Large intestine (tissue), 3 donors: Measurements from ENCODE around the gene NPC1L1. TPM values are rescaled to one million over a fixed set of nuclear protein-coding genes. Genes with fewer than 3 reads are reported as not detected.

Experiments used
- DNase-seq, 2 donors: peaks; one replicate each; pipeline versions ENCODE4 v3.0.0 to v3.0.0-alpha.2; 2013
- H3K27ac ChIP-seq: one replicate; pipeline ENCODE4 v1.5.1; 2013; ENCODE audit warnings: low read length
- H3K27me3 ChIP-seq: 2 replicates; pipeline ENCODE4 v1.6.1; 2013; ENCODE audit warnings: low read length; ENCODE audit not compliant: control insufficient read depth, insufficient read depth
- H3K36me3 ChIP-seq: 2 replicates; pipeline ENCODE4 v1.6.1; 2013; ENCODE audit warnings: low read length; ENCODE audit not compliant: control insufficient read depth, insufficient read depth
- H3K4me1 ChIP-seq: one replicate; pipeline ENCODE4 v1.6.1; 2013; ENCODE audit warnings: low read length; ENCODE audit not compliant: control insufficient read depth, insufficient read depth
- H3K4me3 ChIP-seq: one replicate; pipeline ENCODE4 v1.5.1; 2013; ENCODE audit warnings: low read length
- H3K9me3 ChIP-seq: one replicate; pipeline ENCODE4 v1.6.1; 2013; ENCODE audit warnings: mild to moderate bottlenecking, low read depth, low read length, moderate library complexity; ENCODE audit not compliant: control insufficient read depth
- WGBS: methylation state at CpG from one replicate; pipeline ENCODE4 v1.1.5; 2013; ENCODE audit warnings: low lambda C conversion rate; ENCODE audit not compliant: insufficient coverage; 5-methylcytosine and 5-hydroxymethylcytosine counted together
- polyA plus RNA-seq: library from polyadenylated mRNA; unstranded; fragments of 120-200 nt; gene quantifications from one replicate; pipeline ENCODE4 v1.2.1, GENCODE V29; 2013

The NPC1L1 gene
- polyA plus RNA-seq, 1 donor, result 63.9 TPM

DNA sequence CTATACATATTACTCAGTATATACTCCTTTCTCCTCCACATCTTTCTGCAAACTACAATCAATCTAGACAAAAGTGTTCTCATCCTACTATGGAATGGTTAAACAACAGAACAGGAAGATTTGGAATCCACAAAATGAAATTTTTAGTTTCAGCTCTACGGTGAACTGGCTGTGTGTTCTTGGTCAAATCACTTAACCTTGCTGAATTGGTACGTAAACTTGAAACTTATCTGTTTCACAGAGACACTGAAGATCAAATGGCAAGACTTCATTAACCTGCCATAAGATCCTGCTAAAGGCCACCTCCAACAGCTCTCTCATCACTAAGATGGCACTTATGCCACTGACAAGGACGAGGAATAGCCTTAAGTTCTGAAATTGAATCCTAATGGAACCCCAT, 52.2 kb downstream of the NPC1L1 start:
- Histone ChIP-seq H3K9me3 (no peaks in the 10 kb centered on the region), H3K36me3 (peaks cover 13% of the 10 kb centered on the region), H3K27me3 (no peaks in the 10 kb centered on the region), H3K4me1 (peaks cover 20% of the 10 kb centered on the region), H3K27ac (peak overlapping the region; percentile 90), H3K4me3 (peak overlapping the region; percentile 75)
- WGBS, result no CpG with 5 or more reads among the region's 3 CpGs
- DNase-seq, result no peak

DNA sequence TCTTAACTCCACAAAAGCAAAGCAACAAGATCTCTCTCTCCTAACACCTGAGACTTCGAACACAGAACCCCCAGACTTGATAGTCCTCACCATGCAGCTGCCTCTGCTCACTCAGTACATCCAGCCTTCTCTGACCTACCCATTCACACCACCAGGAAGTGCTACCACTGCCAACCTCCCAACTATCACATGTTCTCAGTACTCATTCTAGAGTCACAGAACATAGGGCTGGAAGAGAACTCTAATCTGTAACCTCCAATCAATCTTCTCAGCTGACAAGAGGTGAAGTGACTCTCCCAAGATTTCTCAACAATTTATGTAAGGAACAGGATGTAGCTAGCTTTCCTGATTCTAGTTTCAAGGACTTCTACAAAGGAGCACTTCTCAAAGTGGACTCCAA, 54.4 kb downstream of the NPC1L1 start:
- H3K36me3 ChIP-seq, result peaks cover 34% of the 10 kb centered on the region
- peaks cover 20% of the 10 kb centered on the region for H3K4me1 ChIP-seq
- H3K27me3 ChIP-seq, result no peaks in the 10 kb centered on the region
- no peak overlapping the region for H3K4me3 ChIP-seq
- H3K9me3 ChIP-seq, result peaks cover 13% of the 10 kb centered on the region
- peak overlapping the region; percentile 32 for H3K27ac ChIP-seq
- DNase-seq, result peak; percentile 56 to 72
- 100% methylated on average over 1 of the region's 1 CpG for WGBS

DNA sequence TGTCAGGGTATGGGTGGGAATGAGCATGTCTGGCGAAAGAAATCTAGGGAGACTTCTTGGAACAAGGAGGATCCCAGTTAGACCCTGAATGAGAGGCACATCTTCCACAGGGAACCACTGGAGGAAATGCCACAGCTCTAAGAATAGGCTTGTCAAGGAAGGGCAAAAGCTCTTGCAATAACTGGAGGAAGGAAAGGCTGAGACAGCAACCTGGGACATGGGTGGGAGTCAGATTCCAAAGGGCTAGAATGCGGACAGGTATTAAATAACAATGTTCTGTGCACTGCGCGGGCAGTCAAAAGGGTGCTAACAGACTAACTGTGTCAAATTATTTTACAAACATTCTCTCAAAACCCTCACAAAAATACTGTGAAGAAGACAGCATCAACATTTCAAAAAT, 55.1 kb downstream of the NPC1L1 start:
- WGBS, result no CpG with 5 or more reads among the region's 4 CpGs
- DNase-seq, result no peak
- peaks cover 20% of the 10 kb centered on the region for H3K4me1 ChIP-seq

DNA sequence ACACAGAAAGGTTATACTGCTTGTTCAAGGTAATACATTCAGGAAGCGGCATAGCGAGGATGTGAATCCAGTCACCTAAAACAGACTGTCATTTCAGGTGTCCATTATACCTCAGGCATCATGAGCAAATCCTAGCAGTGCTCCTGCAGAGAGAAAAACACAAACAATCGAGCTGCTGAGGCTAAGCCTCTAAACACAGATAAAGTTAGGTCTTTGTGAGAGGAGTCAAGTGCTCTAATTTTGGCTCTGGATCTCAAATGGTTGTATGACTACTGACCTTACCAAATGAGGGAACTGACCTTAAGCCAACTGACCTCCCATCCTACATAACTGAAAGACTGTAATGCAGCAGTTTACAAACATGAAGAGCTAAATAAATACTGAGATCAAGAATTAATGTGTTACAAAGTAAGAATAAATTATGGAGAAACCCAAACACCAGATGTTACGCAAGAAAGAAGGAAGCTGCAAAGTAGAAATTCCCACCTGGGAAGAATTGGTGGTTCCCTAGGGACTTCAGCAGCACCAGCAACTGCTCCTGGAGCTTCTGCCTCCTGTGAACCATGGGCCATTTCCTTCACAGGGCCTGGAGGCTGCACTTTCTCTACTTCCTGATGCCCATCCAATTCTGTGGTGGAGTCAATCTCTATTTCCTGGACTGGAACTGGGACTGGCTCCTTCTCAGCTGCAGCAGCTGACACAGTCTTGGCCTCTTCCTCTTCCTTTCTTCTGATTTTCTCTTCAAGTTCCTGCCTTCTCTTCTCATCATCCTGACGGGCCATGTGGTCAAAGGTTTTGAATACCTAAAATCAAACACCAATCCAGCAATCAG, 56.4 kb downstream of the NPC1L1 start:
- DNase-seq, result no peak
- Histone ChIP-seq H3K36me3 (peaks cover 48% of the 10 kb centered on the region), H3K9me3 (peaks cover 13% of the 10 kb centered on the region), H3K4me1 (peaks cover 20% of the 10 kb centered on the region), H3K27me3 (no peaks in the 10 kb centered on the region), H3K4me3 (no peak overlapping the region), H3K27ac (no peak overlapping the region)
- no CpG with 5 or more reads among the region's 5 CpGs for WGBS

More for the DNA sequence above, 55.1 kb downstream of the NPC1L1 start:
- Histone ChIP-seq H3K9me3 (peaks cover 13% of the 10 kb centered on the region), H3K4me3 (no peak overlapping the region), H3K27ac (no peak overlapping the region), H3K27me3 (no peaks in the 10 kb centered on the region), H3K36me3 (peaks cover 41% of the 10 kb centered on the region)

DNA sequence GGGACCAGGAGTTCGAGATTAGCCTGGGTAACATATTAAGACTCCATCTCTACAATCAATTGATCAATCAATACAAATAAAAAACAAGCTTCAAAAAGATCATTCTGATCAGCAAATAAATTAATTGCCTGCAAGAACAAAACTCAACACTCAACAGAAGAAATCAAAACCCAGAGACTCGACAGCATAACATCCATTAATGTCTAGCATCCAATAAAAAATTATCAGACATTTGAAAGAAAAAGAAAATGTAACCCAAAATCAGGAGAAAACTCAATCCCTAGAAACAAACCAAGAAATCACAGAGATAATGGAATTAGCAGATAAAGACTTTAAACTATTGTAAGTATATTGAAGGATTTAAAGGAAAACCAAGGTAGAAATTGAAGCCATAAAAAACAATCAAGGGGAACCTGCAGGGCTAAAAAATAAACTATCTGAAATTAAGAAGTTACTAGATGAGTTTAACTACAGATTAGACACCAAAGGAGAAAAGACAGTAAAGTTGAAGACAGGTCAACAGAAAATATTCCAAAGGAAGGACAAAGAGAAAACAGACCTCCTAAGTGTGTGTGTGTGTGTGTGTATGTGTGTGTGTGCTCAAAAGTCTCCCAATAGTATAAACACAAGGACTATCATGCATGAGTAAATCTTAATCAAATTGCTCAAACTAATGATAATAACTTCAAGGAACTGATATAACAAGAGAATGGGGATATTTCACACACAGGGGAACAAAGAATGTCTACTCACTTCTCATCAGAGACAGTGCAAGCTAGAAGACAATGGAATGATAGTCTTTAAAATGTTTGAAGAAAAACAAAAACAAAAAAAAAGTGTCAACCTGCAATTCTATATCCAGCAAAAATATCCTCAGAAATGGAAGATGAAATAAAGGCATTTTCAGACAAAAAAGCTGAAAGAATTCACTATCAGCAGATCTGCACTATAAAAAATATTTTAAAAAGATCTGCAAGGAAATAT, 58.3 kb downstream of the NPC1L1 start:
- H3K4me3 ChIP-seq, result no peak overlapping the region
- peaks cover 61% of the 10 kb centered on the region for H3K36me3 ChIP-seq
- DNase-seq, result no peak
- peaks cover 13% of the 10 kb centered on the region for H3K9me3 ChIP-seq
- no peak overlapping the region for H3K27ac ChIP-seq
- WGBS, result 100% methylated on average over 1 of the region's 2 CpGs
- no peaks in the 10 kb centered on the region for H3K27me3 ChIP-seq
- H3K4me1 ChIP-seq, result peaks cover 8% of the 10 kb centered on the region

DNA sequence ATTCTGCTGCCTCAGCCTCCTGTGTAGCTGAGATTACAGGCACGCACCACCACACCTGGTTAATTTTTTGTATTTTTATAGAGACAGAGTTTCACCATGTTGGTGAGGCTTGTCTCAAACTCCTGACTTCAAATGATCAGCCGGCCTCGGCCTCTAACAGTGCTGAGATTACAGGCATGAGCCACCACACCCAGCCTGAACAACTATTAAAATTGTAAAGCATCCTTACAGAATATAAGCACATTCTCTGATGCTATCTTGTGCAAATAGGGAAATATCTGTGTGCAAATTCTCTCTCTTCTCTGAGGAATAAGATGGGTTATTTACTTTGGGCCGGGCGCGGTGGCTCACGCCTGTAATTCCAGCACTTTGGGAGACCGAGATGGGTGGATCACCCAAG, 63.2 kb downstream of the NPC1L1 start:
- Histone ChIP-seq H3K4me3 (no peak overlapping the region), H3K27me3 (no peaks in the 10 kb centered on the region), H3K4me1 (peaks cover 6% of the 10 kb centered on the region), H3K9me3 (peaks cover 7% of the 10 kb centered on the region), H3K27ac (no peak overlapping the region), H3K36me3 (peaks cover 57% of the 10 kb centered on the region)
- DNase-seq, result no peak
- WGBS, result no CpG with 5 or more reads among the region's 8 CpGs

DNA sequence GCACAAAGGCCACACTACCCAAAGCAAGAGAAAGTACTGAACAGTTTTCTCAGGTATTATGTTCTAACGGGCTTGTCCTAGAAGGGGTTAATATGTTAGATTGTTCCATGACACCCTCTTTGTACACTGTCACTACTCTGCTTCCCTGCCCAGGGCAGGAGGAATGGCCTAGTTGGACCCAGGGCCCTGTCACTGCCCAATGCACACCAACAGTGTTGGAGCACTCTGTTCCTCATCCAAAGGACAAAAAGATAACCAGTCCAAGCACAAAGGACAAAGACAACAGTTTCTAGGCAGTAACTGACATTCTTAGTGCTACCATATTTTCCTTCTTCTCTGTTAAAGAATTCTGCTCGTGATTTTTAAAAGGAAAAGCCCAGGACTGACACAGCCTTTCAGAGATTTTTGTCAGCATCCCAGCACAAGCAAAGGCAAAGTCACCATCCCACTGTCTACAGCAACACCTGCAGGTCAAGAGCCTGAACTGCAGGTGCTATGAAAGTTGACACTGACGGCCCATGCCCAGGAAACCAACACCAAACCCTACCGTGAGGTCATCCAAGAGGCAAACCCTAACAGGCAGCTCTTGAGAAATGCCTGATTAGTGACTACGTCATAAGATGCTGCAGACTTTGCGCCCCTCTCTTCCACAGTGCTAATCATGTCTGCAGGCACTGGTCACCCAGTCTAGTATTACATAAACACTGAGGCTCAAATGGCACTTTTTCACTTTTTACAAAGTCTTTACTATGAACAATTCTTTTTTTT, 63.9 kb downstream of the NPC1L1 start:
- H3K27ac ChIP-seq, result peak overlapping the region; percentile 1
- no CpG with 5 or more reads among the region's 6 CpGs for WGBS
- H3K4me3 ChIP-seq, result no peak overlapping the region
- H3K36me3 ChIP-seq, result peaks cover 52% of the 10 kb centered on the region
- H3K4me1 ChIP-seq, result peaks cover 6% of the 10 kb centered on the region
- H3K9me3 ChIP-seq, result peaks cover under 1% of the 10 kb centered on the region
- H3K27me3 ChIP-seq, result no peaks in the 10 kb centered on the region
- peak; percentile 65 to 69 for DNase-seq

DNA sequence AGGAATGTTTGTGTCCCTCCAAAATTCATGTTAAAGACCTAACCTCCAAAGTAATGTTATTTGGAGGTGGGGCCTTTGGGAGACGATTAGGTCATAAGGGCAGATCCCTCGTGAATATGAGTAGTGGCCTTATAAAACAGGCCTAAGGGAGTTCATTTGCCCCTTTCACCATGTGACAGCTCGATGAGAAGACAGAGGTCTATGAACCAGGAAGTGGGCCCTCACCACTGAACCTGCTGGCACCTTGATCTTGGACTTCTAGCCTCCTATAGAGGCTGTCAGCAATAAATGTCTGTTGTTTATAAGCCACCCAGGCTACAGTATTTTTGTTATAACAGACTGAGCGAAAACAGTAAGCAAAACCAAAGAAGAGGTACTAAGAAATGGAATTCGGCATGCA, 64.8 kb downstream of the NPC1L1 start:
- 94% methylated on average over 2 of the region's 5 CpGs for WGBS
- Histone ChIP-seq H3K4me3 (no peak overlapping the region), H3K9me3 (no peaks in the 10 kb centered on the region), H3K27ac (peak overlapping the region; percentile 25), H3K27me3 (no peaks in the 10 kb centered on the region), H3K36me3 (peaks cover 45% of the 10 kb centered on the region), H3K4me1 (peaks cover 11% of the 10 kb centered on the region)
- DNase-seq, result peak; percentile 34 to 54

DNA sequence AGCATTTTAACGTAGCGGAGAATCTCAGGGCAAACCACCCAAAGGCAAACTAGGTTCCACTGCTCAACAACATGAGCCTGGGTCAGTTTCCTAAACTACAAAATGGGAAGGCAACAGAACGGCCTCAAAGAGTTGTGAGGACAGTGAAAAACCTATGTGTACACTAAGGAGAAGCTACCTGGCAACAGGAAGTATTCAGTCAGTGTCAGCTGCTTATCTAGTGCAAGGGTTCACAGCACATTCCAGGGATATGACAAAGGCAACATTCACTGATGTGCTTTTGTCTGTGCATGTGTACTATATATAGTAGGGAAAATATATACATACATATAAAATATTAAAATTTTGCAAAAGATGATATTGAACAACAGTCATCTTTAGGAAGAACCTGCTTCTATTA, 67.8 kb downstream of the NPC1L1 start:
- 100% methylated on average over 1 of the region's 3 CpGs for WGBS
- DNase-seq, result peak; percentile 43 to 64

DNA sequence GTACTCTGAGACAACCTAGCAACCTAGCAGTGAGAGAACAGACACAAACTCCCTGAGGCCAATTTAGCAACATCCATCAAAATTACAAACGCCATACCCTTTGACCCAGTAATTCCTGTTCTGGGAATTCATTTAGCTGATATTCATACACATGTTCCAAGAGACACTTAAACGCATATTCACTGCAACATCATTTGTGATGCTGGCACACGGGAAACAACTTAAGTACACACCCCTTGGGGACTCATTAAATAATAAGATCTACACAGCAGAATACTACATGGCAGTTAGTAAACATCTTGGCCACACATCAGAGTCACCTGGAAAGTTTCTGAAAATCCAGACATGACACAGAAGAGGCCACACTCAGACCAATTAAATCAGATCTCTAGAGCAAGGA, 68.3 kb downstream of the NPC1L1 start:
- H3K27ac ChIP-seq, result peak overlapping the region; percentile 77
- DNase-seq, result no peak
- no peak overlapping the region for H3K4me3 ChIP-seq
- WGBS, result 86% methylated on average over 1 of the region's 3 CpGs
- peaks cover 33% of the 10 kb centered on the region for H3K36me3 ChIP-seq
- H3K9me3 ChIP-seq, result no peaks in the 10 kb centered on the region
- no peaks in the 10 kb centered on the region for H3K27me3 ChIP-seq
- H3K4me1 ChIP-seq, result peaks cover 25% of the 10 kb centered on the region

More for the DNA sequence above, 67.8 kb downstream of the NPC1L1 start:
- no peak overlapping the region for H3K4me3 ChIP-seq
- no peaks in the 10 kb centered on the region for H3K27me3 ChIP-seq
- H3K4me1 ChIP-seq, result peaks cover 25% of the 10 kb centered on the region
- peak overlapping the region; percentile 77 for H3K27ac ChIP-seq
- H3K9me3 ChIP-seq, result no peaks in the 10 kb centered on the region
- peaks cover 31% of the 10 kb centered on the region for H3K36me3 ChIP-seq
